SK-N-SH treated with all-trans-retinoic acid at 6 μM for 48 hours (cell line): ENCODE results near the gene ANKRD34A.

Experiments
- ARNTL ChIP-seq: fragments of 450-650 bp; formaldehyde crosslinking; IDR thresholded peaks from 2 replicates; pipeline ENCODE4 v1.5.0; 2020; ENCODE audit warnings: low read depth, mild to moderate bottlenecking, moderate library complexity, borderline replicate concordance
- BACH2 ChIP-seq: fragments of 250-450 bp; sonication (Bioruptor Pico); IDR thresholded peaks from 2 replicates; pipeline ENCODE4 v1.9.0; 2021; ENCODE audit warnings: mild to moderate bottlenecking, borderline replicate concordance
- CSDC2 ChIP-seq: fragments of 250-450 bp; sonication (Bioruptor Pico); IDR thresholded peaks from 2 replicates; pipeline ENCODE4 v1.5.0; 2020; ENCODE audit warnings: mild to moderate bottlenecking, moderate library complexity
- ESRRG ChIP-seq: fragments of 250-450 bp; sonication (Bioruptor Pico); IDR thresholded peaks from 2 replicates; pipeline ENCODE4 v1.6.1; 2021; ENCODE audit warnings: mild to moderate bottlenecking
- ISL1 ChIP-seq: fragments of 250-450 bp; sonication (Bioruptor Pico); IDR thresholded peaks from 2 replicates; pipeline ENCODE4 v2.1.2; 2022; ENCODE audit warnings: mild to moderate bottlenecking, moderate library complexity
- OSR1 ChIP-seq: fragments of 250-450 bp; sonication (Bioruptor Pico); IDR thresholded peaks from 2 replicates; pipeline ENCODE4 v1.8.0; 2022; ENCODE audit warnings: moderate library complexity, mild to moderate bottlenecking, inconsistent platforms
- PPARA ChIP-seq: fragments of 250-450 bp; sonication (Bioruptor Pico); IDR thresholded peaks from 2 replicates; pipeline ENCODE4 v1.5.0; 2020; ENCODE audit warnings: mild to moderate bottlenecking, borderline replicate concordance
- TCF4 ChIP-seq: fragments of 250-450 bp; sonication (Bioruptor Pico); IDR thresholded peaks from 2 replicates; pipeline ENCODE4 v1.8.0; 2021; ENCODE audit warnings: mild to moderate bottlenecking, moderate library complexity, borderline replicate concordance
- TOX ChIP-seq: fragments of 250-450 bp; sonication (Bioruptor Pico); IDR thresholded peaks from 2 replicates; pipeline ENCODE4 v1.8.0; 2021; ENCODE audit warnings: mild to moderate bottlenecking, moderate library complexity, borderline replicate concordance
- ZFP3 ChIP-seq: fragments of 250-450 bp; sonication (Bioruptor Pico); IDR thresholded peaks from 2 replicates; pipeline ENCODE4 v1.5.0; 2020; ENCODE audit warnings: mild to moderate bottlenecking, moderate library complexity
- ZNF70 ChIP-seq: fragments of 450-650 bp; formaldehyde crosslinking; IDR thresholded peaks from 2 replicates; pipeline ENCODE4 v1.5.0; 2020; ENCODE audit warnings: mild to moderate bottlenecking, moderate library complexity
- TF ChIP-seq, protein P1 (sequence below): fragments of 250-450 bp; sonication (Bioruptor Pico); IDR thresholded peaks from 2 replicates; pipeline ENCODE4 v1.8.0; 2020; ENCODE audit warnings: mild to moderate bottlenecking, moderate library complexity, borderline replicate concordance
- TF ChIP-seq, protein P2 (sequence below): fragments of 250-450 bp; sonication (Bioruptor Pico); IDR thresholded peaks from 2 replicates; pipeline ENCODE4 v1.5.0; 2020; ENCODE audit warnings: mild to moderate bottlenecking, moderate library complexity

DNA sequence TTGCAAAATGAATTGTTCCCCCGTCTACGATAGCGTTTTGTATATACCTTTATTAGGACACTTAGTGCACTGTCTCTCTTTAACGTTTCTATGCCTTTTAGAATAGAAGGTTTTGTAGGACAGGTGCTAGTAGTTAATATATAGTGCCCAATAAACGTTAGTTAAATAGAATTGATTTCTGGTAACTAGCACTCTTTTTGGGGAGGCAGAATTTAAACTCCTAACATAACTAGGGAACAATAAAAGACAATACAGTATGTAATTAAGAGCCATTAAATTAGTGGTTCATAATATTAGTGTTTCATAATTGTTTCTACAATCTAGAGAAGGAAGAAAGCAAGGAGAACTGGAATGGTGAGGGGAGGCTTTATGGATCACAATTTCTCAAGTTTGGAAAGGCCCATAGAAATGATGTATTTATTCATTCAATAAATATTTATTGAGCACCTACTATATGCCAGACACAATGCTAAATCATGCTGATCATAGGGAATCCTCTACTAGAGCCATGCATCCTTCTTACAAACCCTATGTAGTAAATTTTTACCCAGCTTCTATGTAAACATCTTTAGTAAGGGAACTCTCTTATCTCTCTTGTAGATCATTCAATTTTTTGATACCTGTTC, 857 bp upstream of the ANKRD34A start:
- TF ChIP-seq, protein P1, sequence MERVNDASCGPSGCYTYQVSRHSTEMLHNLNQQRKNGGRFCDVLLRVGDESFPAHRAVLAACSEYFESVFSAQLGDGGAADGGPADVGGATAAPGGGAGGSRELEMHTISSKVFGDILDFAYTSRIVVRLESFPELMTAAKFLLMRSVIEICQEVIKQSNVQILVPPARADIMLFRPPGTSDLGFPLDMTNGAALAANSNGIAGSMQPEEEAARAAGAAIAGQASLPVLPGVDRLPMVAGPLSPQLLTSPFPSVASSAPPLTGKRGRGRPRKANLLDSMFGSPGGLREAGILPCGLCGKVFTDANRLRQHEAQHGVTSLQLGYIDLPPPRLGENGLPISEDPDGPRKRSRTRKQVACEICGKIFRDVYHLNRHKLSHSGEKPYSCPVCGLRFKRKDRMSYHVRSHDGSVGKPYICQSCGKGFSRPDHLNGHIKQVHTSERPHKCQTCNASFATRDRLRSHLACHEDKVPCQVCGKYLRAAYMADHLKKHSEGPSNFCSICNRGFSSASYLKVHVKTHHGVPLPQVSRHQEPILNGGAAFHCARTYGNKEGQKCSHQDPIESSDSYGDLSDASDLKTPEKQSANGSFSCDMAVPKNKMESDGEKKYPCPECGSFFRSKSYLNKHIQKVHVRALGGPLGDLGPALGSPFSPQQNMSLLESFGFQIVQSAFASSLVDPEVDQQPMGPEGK (CRISPR knock-in tag), result no peak
- TF ChIP-seq OSR1 (CRISPR knock-in tag) (no peak), TOX (no peak), ARNTL (CRISPR knock-in tag) (no peak), ESRRG (CRISPR knock-in tag) (no peak), ZFP3 (no peak), CSDC2 (CRISPR knock-in tag) (no peak), BACH2 (no peak), ISL1 (CRISPR knock-in tag) (no peak), ZNF70 (CRISPR knock-in tag) (no peak), TCF4 (no peak), PPARA (CRISPR knock-in tag) (no peak)
- TF ChIP-seq, protein P2, sequence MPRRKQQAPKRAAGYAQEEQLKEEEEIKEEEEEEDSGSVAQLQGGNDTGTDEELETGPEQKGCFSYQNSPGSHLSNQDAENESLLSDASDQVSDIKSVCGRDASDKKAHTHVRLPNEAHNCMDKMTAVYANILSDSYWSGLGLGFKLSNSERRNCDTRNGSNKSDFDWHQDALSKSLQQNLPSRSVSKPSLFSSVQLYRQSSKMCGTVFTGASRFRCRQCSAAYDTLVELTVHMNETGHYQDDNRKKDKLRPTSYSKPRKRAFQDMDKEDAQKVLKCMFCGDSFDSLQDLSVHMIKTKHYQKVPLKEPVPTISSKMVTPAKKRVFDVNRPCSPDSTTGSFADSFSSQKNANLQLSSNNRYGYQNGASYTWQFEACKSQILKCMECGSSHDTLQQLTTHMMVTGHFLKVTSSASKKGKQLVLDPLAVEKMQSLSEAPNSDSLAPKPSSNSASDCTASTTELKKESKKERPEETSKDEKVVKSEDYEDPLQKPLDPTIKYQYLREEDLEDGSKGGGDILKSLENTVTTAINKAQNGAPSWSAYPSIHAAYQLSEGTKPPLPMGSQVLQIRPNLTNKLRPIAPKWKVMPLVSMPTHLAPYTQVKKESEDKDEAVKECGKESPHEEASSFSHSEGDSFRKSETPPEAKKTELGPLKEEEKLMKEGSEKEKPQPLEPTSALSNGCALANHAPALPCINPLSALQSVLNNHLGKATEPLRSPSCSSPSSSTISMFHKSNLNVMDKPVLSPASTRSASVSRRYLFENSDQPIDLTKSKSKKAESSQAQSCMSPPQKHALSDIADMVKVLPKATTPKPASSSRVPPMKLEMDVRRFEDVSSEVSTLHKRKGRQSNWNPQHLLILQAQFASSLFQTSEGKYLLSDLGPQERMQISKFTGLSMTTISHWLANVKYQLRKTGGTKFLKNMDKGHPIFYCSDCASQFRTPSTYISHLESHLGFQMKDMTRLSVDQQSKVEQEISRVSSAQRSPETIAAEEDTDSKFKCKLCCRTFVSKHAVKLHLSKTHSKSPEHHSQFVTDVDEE (CRISPR knock-in tag), result no peak
